SU-DHL-6 (cell line): ENCODE data around the gene BCLAF3.

Experiments
- H2AFZ ChIP-seq: fragments of 200-600 bp; sonication (generic); 2 replicates; pipeline ENCODE4 v1.6.1; 2014; ENCODE audit warnings: low read depth, mild to moderate bottlenecking, moderate library complexity, mixed read lengths, antibody characterized with exemption, low read length; ENCODE audit not compliant: severe bottlenecking
- H3F3A ChIP-seq: fragments of 200-600 bp; shearing (Covaris generic); 2 replicates; pipeline ENCODE4 v1.6.0; 2016; ENCODE audit warnings: antibody characterized with exemption, mild to moderate bottlenecking; ENCODE audit not compliant: insufficient read depth
- H3K27ac ChIP-seq: fragments of 200-600 bp; sonication (generic); 2 replicates; pipeline ENCODE4 v1.5.1; 2016; ENCODE audit warnings: low read depth, mild to moderate bottlenecking, low read length, moderate library complexity, mixed read lengths
- H3K27me3 ChIP-seq: fragments of 200-600 bp; sonication (generic), shearing (Covaris generic); 2 replicates; pipeline ENCODE4 v1.6.0; 2014; ENCODE audit warnings: mild to moderate bottlenecking, low read length
- H3K36me3 ChIP-seq: fragments of 200-600 bp; sonication (generic); 2 replicates; pipeline ENCODE4 v1.6.1; 2014; ENCODE audit warnings: mild to moderate bottlenecking, low read length, mixed read lengths
- H3K4me2 ChIP-seq: fragments of 300-600, 200-600 bp; shearing (Covaris generic), sonication (generic); 2 replicates; pipeline ENCODE4 v1.6.0; 2014; ENCODE audit warnings: low read length, low read depth, mild to moderate bottlenecking; ENCODE audit not compliant: poor library complexity, severe bottlenecking
- H3K4me3 ChIP-seq: fragments of 200-600 bp; sonication (generic); 2 replicates; pipeline ENCODE4 v1.5.1; 2014; ENCODE audit warnings: antibody characterized with exemption, low read length, mild to moderate bottlenecking, mixed read lengths; ENCODE audit not compliant: insufficient read depth, poor library complexity, severe bottlenecking
- H3K79me2 ChIP-seq: fragments of 200-600 bp; sonication (generic); 2 replicates; pipeline ENCODE4 v1.6.1; 2014; ENCODE audit warnings: mild to moderate bottlenecking, low read length, moderate library complexity; ENCODE audit not compliant: insufficient read depth
- H3K9ac ChIP-seq: fragments of 200-600 bp; sonication (generic); 2 replicates; pipeline ENCODE4 v1.7.0; 2014; ENCODE audit warnings: mild to moderate bottlenecking, low read length
- H3K9me2 ChIP-seq: fragments of 200-600 bp; sonication (generic); replicated peaks from 2 replicates; pipeline ENCODE4 v1.6.1; 2014; ENCODE audit warnings: low read length; ENCODE audit not compliant: insufficient read depth
- H3K9me3 ChIP-seq: fragments of 200-600 bp; sonication (generic); 2 replicates; pipeline ENCODE4 v1.6.1; 2014; ENCODE audit warnings: low read length, mixed read lengths; ENCODE audit not compliant: insufficient read depth
- H4K20me1 ChIP-seq: fragments of 200-600 bp; sonication (generic); 2 replicates; pipeline ENCODE4 v1.6.1; 2014; ENCODE audit warnings: low read depth, mild to moderate bottlenecking, antibody characterized with exemption, low read length, moderate library complexity, mixed read lengths
- EZH2phosphoT487 ChIP-seq: fragments of 200-600 bp; sonication (generic), shearing (Covaris generic); conservative IDR thresholded peaks from 2 replicates; pipeline ENCODE4 v1.6.1; 2018; ENCODE audit warnings: mild to moderate bottlenecking, antibody characterized with exemption, low read length, moderate library complexity, mixed read lengths
- TF ChIP-seq, protein P1 (sequence below): fragments of 200-600 bp; sonication (generic); IDR thresholded peaks from one replicate; pipeline ENCODE4 v1.5.1; 2017; ENCODE audit warnings: antibody characterized with exemption, mild to moderate bottlenecking, low read length, moderate library complexity; ENCODE audit not compliant: insufficient read depth, poor library complexity, severe bottlenecking

BCLAF3 gene

DNA sequence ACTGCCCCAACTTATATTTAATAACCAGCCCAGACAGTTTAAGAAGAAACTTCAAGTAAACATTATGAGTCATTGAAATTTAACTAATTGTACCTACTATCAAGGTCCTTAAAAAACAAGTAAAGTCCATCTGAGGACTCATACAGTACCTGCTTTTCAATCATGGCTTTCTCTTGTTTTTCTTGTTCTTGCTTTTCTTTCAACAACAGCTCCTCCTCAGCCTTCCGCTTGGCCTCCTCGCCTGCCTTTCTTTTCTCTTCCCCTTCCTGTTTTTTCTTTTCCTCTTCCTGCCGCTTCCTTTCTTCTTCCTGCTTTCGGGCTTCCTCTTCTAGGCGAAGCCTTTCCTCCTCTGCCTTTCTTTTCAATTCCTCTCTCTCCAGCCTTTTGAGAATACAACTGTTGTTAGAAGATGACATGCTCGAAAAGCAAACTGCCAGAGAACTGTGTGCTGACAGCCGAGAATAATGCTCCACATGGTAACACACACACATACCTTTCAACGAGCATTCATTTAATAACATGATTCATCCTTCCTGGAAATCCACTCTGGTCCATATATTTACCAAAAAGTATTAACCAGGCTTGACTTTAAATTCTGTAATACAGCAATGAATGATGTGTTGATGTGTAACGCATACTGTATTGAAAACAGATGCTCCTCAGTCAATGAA lies 25.2 kb upstream of the BCLAF3 start:
- H3K79me2 ChIP-seq, result no peaks in the 10 kb centered on the region
- no peak for TF ChIP-seq EZH2phosphoT487
- TF ChIP-seq, protein P1, sequence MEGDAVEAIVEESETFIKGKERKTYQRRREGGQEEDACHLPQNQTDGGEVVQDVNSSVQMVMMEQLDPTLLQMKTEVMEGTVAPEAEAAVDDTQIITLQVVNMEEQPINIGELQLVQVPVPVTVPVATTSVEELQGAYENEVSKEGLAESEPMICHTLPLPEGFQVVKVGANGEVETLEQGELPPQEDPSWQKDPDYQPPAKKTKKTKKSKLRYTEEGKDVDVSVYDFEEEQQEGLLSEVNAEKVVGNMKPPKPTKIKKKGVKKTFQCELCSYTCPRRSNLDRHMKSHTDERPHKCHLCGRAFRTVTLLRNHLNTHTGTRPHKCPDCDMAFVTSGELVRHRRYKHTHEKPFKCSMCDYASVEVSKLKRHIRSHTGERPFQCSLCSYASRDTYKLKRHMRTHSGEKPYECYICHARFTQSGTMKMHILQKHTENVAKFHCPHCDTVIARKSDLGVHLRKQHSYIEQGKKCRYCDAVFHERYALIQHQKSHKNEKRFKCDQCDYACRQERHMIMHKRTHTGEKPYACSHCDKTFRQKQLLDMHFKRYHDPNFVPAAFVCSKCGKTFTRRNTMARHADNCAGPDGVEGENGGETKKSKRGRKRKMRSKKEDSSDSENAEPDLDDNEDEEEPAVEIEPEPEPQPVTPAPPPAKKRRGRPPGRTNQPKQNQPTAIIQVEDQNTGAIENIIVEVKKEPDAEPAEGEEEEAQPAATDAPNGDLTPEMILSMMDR, result no peak
- no peaks in the 10 kb centered on the region for H3K9me2 ChIP-seq
- H4K20me1 ChIP-seq, result no peaks in the 10 kb centered on the region
- H3K27ac ChIP-seq, result no peak overlapping the region
- H3F3A ChIP-seq, result no peaks in the 10 kb centered on the region
- H3K4me2 ChIP-seq, result no peak overlapping the region
- no peak overlapping the region for H2AFZ ChIP-seq
- no peaks in the 10 kb centered on the region for H3K9me3 ChIP-seq
- H3K36me3 ChIP-seq, result no peaks in the 10 kb centered on the region
- H3K4me3 ChIP-seq, result no peak overlapping the region
- H3K27me3 ChIP-seq, result no peaks in the 10 kb centered on the region
- no peak overlapping the region for H3K9ac ChIP-seq

DNA sequence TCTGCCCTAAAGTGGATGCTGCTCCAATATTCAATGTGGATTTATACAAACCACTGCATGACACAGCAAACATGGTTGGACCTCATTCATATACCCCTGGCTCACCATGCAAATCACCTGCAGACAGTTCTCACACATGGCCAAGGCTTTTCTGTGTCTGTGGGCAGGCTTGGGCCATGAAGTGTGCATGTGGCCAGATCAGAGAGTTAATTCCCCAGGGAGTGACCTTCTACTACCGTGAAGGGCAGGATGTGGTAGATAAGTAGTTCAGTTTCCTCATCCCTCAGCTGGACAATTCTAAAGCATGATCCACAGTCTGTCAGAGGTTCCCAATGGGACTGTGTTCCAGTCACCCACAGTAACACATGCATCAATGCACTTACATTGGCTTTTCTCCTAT lies 24.6 kb upstream of the BCLAF3 start:
- Histone ChIP-seq H3K36me3 (no peaks in the 10 kb centered on the region), H3K27ac (no peak overlapping the region), H3F3A (no peaks in the 10 kb centered on the region), H3K4me3 (no peak overlapping the region), H4K20me1 (no peaks in the 10 kb centered on the region), H2AFZ (no peak overlapping the region), H3K9me2 (no peaks in the 10 kb centered on the region), H3K79me2 (no peaks in the 10 kb centered on the region), H3K4me2 (no peak overlapping the region), H3K9me3 (no peaks in the 10 kb centered on the region), H3K27me3 (no peaks in the 10 kb centered on the region), H3K9ac (no peak overlapping the region)
- no peak for TF ChIP-seq EZH2phosphoT487
- TF ChIP-seq, protein P1, result no peak

DNA sequence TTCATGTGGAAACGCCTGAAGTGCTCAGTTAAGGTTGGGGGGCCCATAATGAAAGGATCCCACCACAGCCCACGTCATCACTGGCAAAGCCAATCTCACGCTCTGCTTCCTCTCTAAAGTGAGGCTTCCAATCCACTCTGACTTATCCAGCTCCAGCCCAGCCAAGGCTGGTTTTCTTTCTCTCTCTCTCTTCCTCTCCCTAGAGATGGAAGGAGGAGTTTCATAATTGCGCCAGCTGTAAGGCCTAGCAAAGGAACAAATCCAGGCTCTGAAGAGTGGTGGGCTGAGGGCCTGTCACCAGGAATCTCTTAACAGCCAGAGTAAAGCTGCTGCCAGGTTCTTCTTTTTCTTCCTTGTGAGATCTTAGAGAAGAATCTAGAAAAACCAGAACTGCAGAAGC lies 20.7 kb upstream of the BCLAF3 start:
- Histone ChIP-seq H3K27ac (no peak overlapping the region), H3K36me3 (no peaks in the 10 kb centered on the region), H3K27me3 (no peaks in the 10 kb centered on the region), H3K4me2 (no peak overlapping the region), H2AFZ (no peak overlapping the region), H3K79me2 (no peaks in the 10 kb centered on the region), H3K9ac (no peak overlapping the region), H3K9me2 (no peaks in the 10 kb centered on the region), H4K20me1 (no peaks in the 10 kb centered on the region), H3K4me3 (no peak overlapping the region), H3F3A (no peaks in the 10 kb centered on the region), H3K9me3 (no peaks in the 10 kb centered on the region)
- TF ChIP-seq, protein P1, result no peak
- TF ChIP-seq EZH2phosphoT487, result no peak
